Measurements from ENCODE around the gene F2.

DNA sequence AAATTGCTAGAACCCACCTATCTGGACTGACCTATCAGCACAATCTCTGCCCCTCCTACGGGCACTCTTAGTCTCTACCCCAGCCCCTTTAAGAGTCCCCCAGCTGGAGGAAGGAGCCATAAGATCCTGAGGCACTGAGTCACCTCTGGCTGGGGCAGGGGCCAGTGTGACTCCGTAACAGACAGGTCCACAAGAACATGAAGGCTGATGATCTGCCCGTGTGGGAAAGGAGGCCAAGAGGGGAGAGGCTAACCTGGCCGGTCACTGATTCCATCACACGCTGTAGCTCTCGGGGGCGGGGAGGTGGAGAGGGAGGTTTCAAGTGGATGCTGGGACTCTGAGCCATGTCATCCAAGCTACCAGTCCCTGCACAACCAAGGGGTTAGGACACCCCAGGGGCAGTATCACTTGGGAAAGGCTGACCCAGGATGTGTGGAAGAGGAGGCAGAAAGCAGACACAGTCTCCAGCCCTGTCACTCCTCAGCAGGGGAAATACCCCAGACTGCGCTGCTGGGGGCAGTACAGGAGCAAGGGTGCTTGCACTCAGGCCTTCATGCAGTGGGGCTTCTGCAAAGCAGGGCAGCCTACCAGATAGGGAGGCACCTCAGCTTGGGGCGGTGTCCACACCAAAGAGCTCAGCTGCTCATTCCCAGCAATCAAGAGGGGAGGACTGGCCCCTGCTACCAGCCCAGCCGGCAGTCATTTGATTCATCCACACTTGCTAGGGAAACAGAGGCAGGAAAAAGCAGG is 40.8 kb upstream of the F2 start:
- TF ChIP-seq, protein P1, sequence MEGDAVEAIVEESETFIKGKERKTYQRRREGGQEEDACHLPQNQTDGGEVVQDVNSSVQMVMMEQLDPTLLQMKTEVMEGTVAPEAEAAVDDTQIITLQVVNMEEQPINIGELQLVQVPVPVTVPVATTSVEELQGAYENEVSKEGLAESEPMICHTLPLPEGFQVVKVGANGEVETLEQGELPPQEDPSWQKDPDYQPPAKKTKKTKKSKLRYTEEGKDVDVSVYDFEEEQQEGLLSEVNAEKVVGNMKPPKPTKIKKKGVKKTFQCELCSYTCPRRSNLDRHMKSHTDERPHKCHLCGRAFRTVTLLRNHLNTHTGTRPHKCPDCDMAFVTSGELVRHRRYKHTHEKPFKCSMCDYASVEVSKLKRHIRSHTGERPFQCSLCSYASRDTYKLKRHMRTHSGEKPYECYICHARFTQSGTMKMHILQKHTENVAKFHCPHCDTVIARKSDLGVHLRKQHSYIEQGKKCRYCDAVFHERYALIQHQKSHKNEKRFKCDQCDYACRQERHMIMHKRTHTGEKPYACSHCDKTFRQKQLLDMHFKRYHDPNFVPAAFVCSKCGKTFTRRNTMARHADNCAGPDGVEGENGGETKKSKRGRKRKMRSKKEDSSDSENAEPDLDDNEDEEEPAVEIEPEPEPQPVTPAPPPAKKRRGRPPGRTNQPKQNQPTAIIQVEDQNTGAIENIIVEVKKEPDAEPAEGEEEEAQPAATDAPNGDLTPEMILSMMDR (IDR thresholded peaks at IDR 0.05), result no peak
- no peak for TF ChIP-seq POLR2A (IDR thresholded peaks at IDR 0.05)
- TF ChIP-seq EP300 (IDR thresholded peaks at IDR 0.05), result no peak
